ENCODE results near the gene NPAS3. TPM values are rescaled to one million over a fixed set of nuclear protein-coding genes. Genes with fewer than 3 reads are reported as not detected.

NPAS3 gene
- total RNA-seq, 2 experiments from 2014 or later = not detected

DNA sequence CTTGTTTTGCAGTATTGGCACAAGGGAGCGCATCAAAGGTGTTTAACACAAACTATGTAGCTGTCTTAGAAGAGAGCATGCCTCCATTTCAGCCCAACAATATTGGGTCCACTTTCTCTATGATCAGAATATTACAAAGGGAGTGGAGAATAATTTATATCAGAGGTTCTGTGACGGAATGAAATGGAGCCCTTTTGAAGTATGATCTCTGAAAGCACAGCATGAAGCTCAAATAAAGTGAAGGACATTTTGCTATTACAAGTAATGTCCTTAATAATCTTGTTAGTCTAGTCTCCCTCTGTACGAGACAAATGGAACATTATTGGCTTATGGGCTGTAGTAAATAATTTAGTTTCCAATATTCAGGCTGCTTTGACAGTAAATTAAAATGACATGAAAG is 302.7 kb downstream of the NPAS3 start:
- TF ChIP-seq, protein P1, sequence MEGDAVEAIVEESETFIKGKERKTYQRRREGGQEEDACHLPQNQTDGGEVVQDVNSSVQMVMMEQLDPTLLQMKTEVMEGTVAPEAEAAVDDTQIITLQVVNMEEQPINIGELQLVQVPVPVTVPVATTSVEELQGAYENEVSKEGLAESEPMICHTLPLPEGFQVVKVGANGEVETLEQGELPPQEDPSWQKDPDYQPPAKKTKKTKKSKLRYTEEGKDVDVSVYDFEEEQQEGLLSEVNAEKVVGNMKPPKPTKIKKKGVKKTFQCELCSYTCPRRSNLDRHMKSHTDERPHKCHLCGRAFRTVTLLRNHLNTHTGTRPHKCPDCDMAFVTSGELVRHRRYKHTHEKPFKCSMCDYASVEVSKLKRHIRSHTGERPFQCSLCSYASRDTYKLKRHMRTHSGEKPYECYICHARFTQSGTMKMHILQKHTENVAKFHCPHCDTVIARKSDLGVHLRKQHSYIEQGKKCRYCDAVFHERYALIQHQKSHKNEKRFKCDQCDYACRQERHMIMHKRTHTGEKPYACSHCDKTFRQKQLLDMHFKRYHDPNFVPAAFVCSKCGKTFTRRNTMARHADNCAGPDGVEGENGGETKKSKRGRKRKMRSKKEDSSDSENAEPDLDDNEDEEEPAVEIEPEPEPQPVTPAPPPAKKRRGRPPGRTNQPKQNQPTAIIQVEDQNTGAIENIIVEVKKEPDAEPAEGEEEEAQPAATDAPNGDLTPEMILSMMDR (IDR thresholded peaks at IDR 0.05) = no peak
- no peak overlapping the region for H3K27ac Mint-ChIP-seq
- no peaks in the 10 kb centered on the region for H3K27me3 Mint-ChIP-seq
- CTCF ChIA-PET = no interaction called here
- H3K9me3 Mint-ChIP-seq = no peaks in the 10 kb centered on the region
- intact Hi-C loops (cut with micrococcal nuclease) = no loop called here
- DNase-seq (no peak), ATAC-seq (no peak)
- POLR2A ChIA-PET = no interaction called here
- H3K4me1 Mint-ChIP-seq (ENCODE audit: low read depth) = no peaks in the 10 kb centered on the region
- no peaks in the 10 kb centered on the region for H3K36me3 Mint-ChIP-seq (ENCODE audit: low read depth)
- H3K4me3 Mint-ChIP-seq = no peak overlapping the region

DNA sequence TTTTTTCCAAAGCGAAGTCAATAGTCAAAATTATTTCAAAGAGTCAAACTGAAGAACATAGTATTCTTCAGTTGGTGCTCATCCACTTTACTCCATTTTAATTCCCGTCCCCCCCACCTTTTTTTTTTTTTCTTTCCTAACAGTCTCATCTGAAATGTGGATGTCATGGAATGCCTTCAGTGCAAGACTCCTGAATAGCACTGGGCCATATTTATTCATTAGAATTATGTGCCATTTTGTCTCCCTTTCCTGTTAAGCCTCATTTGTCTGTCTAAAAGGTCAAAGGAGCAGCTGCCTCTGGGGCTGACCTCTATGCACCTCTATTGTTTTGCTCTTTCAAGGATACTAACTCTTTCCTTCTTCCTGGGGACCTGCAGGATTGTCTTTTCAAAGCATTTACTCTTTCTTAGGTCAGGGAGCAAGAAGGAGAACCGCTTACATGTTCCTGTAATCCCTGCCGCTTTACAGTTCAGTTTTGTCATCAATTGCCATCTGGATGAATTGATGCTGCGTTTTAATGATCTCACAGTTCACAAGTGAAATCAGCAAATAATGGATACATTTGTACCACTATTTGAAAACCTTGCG is 310.6 kb downstream of the NPAS3 start:
- TF ChIP-seq, protein P1 (IDR thresholded peaks at IDR 0.05) = no peak
- H3K4me3 Mint-ChIP-seq = no peak overlapping the region
- no peak for DNase-seq
- H3K27me3 Mint-ChIP-seq = no peaks in the 10 kb centered on the region
- no peak for ATAC-seq
- ChIA-PET CTCF (no interaction called here), POLR2A (no interaction called here)
- no peaks in the 10 kb centered on the region for H3K4me1 Mint-ChIP-seq (ENCODE audit: low read depth)
- H3K9me3 Mint-ChIP-seq = no peaks in the 10 kb centered on the region
- no peaks in the 10 kb centered on the region for H3K36me3 Mint-ChIP-seq (ENCODE audit: low read depth)
- intact Hi-C loops (cut with micrococcal nuclease) = no loop called here
- no peak overlapping the region for H3K27ac Mint-ChIP-seq

DNA sequence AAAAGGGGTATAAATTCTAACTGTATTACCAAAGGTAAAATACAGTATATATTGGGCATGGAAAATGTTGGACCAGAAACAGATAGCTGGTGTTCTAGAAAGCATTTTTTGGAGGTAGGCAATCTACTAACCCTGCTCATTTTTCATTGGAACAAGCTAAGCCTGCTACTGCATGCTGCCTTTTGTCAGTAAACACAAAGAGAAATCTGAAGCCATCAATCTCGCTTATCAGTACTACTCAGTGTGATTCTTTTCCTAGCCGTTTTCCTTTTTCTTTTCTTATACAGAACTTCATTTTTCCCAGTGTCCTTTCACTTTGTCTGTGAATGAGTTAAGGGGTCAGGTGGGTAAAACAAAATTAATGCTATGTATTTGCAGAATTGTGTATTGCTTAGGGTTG is 312.3 kb downstream of the NPAS3 start:
- Mint-ChIP-seq H3K9me3 (no peaks in the 10 kb centered on the region), H3K27me3 (no peaks in the 10 kb centered on the region), H3K4me3 (no peak overlapping the region), H3K27ac (no peak overlapping the region), H3K4me1 (ENCODE audit: low read depth) (no peaks in the 10 kb centered on the region), H3K36me3 (ENCODE audit: low read depth) (no peaks in the 10 kb centered on the region)
- DNase-seq (no peak), ATAC-seq (no peak)
- ChIA-PET POLR2A (no interaction called here), CTCF (no interaction called here)
- intact Hi-C loops (cut with micrococcal nuclease) = no loop called here
- TF ChIP-seq, protein P1 (IDR thresholded peaks at IDR 0.05) = no peak

DNA sequence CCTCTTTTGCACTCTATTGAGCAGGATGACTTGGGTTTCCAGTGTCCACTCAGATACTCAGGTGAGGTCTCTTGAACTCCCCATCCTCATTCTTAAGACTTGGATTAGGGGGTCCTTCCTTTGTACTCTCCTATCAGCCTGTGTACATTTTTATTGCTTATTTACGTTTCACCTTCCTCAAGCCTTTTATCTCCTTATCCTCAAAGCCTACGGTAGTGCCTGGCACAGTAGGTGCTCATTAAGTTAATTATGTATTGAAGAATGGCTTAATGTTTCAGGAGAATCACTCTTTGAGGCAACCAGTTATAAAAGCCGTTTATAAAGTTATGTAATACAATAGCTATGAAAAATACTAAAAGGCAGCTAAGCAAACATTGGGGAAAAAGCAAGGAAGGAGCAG is 315.7 kb downstream of the NPAS3 start:
- intact Hi-C loops (cut with micrococcal nuclease) = no loop called here
- H3K9me3 Mint-ChIP-seq = peaks cover 2% of the 10 kb centered on the region
- no peaks in the 10 kb centered on the region for H3K4me1 Mint-ChIP-seq (ENCODE audit: low read depth)
- DNase-seq = no peak
- H3K36me3 Mint-ChIP-seq (ENCODE audit: low read depth) = no peaks in the 10 kb centered on the region
- H3K4me3 Mint-ChIP-seq = no peak overlapping the region
- TF ChIP-seq, protein P1 (IDR thresholded peaks at IDR 0.05) = no peak
- ChIA-PET CTCF (no interaction called here), POLR2A (no interaction called here)
- H3K27me3 Mint-ChIP-seq = no peaks in the 10 kb centered on the region
- no peak overlapping the region for H3K27ac Mint-ChIP-seq
- no peak for ATAC-seq

DNA sequence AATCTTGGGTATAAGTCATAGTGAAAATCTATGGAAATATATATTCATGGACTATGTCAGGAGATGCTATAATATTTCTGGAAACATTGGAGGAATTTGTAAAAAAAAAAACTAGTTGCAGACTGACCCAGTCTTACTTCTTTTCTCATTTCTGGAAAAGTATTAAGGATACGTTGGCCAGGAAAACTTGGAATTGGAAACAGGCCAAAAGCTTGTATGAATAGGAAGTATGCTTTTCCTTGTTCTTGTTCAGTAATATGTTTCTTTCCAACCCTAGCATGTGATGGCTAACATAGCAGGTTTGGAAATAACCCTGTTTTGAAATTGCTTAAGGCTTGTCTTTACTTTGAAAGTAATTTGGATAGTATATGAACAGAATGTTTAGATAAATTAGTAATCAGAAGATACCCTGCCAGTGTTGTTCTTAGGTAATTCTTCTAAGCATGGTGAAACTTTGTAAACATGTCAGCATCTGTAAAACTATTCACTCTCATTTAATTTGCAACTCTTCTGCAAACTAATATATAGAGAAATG is 316.2 kb downstream of the NPAS3 start:
- H3K27ac Mint-ChIP-seq = no peak overlapping the region
- TF ChIP-seq, protein P1 (IDR thresholded peaks at IDR 0.05) = no peak
- H3K4me3 Mint-ChIP-seq = no peak overlapping the region
- H3K36me3 Mint-ChIP-seq (ENCODE audit: low read depth) = no peaks in the 10 kb centered on the region
- no peak for ATAC-seq
- CTCF ChIA-PET = no interaction called here
- intact Hi-C loops (cut with micrococcal nuclease) = no loop called here
- H3K4me1 Mint-ChIP-seq (ENCODE audit: low read depth) = no peaks in the 10 kb centered on the region
- DNase-seq = no peak
- POLR2A ChIA-PET = no interaction called here
- H3K9me3 Mint-ChIP-seq = peaks cover 2% of the 10 kb centered on the region
- H3K27me3 Mint-ChIP-seq = no peaks in the 10 kb centered on the region

Data from activated CD8-positive, alpha-beta T cell treated with anti-CD3 and anti-CD28 coated beads for 36 hours (primary cell).